Measurements from ENCODE around the gene SYNJ1. TPM values are rescaled to one million over a fixed set of nuclear protein-coding genes. Genes with fewer than 3 reads are reported as not detected.

The SYNJ1 gene
- total and polyA plus RNA-seq, 2 of the 13 experiments (the other 11 are each of a cell fraction or from before 2014, with no cell fraction given): 2.0 to 2.7 TPM

DNA sequence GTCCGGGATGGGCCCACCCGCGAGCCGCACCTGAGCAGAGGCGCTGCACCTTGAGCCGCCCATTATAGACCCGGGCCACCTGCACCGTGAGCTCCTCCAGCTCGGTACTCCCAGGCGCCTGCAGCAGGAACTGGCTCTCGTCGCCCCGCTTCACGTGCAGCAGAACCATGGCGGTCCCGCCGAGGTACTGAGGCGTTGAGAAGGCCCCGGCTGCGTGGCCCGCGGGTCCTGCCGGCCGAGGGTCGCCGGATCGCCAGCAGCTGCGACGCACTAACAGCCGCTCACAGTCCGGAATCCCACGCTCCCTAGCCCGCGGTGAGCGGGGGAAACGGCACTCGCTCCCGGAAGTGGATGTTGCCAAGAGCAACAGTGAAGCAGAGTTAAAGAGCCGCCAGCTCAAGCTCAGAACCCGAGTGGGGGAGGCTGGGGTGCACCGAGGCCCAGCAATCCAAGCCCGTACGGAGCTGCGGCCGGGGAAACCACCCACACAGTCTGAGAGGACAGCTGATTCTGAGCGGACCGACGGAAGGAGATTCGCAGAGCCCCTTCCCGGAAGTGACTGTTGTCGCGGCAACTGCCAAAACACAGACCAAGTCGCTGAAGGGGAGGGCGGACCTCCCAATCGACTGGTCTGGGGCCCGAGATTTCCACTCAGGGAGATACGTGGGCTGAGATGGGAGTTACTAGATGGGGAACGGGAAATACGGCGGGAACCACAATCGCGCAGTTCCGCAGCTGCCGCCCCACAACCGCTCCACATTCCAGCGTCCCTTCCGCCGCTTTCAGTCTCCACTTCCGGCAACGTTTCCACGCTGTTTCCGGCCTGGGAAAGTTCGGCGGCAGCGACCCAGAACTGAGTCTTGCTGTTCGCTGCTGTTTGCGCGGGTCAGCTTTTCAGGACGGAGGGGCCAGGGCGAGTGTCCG is 115.5 kb downstream of the SYNJ1 start, which contains the start of gene CFAP298 (continued):
- TF ChIP-seq, protein P1, sequence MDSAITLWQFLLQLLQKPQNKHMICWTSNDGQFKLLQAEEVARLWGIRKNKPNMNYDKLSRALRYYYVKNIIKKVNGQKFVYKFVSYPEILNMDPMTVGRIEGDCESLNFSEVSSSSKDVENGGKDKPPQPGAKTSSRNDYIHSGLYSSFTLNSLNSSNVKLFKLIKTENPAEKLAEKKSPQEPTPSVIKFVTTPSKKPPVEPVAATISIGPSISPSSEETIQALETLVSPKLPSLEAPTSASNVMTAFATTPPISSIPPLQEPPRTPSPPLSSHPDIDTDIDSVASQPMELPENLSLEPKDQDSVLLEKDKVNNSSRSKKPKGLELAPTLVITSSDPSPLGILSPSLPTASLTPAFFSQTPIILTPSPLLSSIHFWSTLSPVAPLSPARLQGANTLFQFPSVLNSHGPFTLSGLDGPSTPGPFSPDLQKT (CRISPR knock-in tag; IDR thresholded peaks at IDR 0.05; ENCODE audit: borderline replicate concordance): no peak
- TF ChIP-seq SMYD3 (CRISPR knock-in tag; IDR thresholded peaks at IDR 0.05) (no peak), CCAR2 (optimal IDR thresholded peaks at IDR 0.05; ENCODE audit: low read depth, low read length) (no peak), SNAPC2 (CRISPR knock-in tag; IDR thresholded peaks at IDR 0.05) (peak; percentile 33; the same call in 1 of the 2 replicates), KIAA2018 (CRISPR knock-in tag; IDR thresholded peaks at IDR 0.05; ENCODE audit: borderline replicate concordance) (no peak), SRF (IDR thresholded peaks at IDR 0.05; ENCODE audit: low read depth, low read length) (no peak), ZNF543 (CRISPR knock-in tag; IDR thresholded peaks at IDR 0.05) (no peak), ZBTB10 (CRISPR knock-in tag; IDR thresholded peaks at IDR 0.05; ENCODE audit: borderline replicate concordance) (no peak), ATF1 (CRISPR knock-in tag; IDR thresholded peaks at IDR 0.05) (no peak), SRSF1 (optimal IDR thresholded peaks at IDR 0.05; ENCODE audit: low read depth, low read length) (peak; percentile 56), MYC (CRISPR knock-in tag; IDR thresholded peaks at IDR 0.05; ENCODE audit: borderline replicate concordance) (peak; percentile 76)
- TF ChIP-seq, protein P2, sequence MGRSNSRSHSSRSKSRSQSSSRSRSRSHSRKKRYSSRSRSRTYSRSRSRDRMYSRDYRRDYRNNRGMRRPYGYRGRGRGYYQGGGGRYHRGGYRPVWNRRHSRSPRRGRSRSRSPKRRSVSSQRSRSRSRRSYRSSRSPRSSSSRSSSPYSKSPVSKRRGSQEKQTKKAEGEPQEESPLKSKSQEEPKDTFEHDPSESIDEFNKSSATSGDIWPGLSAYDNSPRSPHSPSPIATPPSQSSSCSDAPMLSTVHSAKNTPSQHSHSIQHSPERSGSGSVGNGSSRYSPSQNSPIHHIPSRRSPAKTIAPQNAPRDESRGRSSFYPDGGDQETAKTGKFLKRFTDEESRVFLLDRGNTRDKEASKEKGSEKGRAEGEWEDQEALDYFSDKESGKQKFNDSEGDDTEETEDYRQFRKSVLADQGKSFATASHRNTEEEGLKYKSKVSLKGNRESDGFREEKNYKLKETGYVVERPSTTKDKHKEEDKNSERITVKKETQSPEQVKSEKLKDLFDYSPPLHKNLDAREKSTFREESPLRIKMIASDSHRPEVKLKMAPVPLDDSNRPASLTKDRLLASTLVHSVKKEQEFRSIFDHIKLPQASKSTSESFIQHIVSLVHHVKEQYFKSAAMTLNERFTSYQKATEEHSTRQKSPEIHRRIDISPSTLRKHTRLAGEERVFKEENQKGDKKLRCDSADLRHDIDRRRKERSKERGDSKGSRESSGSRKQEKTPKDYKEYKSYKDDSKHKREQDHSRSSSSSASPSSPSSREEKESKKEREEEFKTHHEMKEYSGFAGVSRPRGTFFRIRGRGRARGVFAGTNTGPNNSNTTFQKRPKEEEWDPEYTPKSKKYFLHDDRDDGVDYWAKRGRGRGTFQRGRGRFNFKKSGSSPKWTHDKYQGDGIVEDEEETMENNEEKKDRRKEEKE (IDR thresholded peaks at IDR 0.05): no peak
